ENCODE measurements around the gene HHIPL1.

Gene HHIPL1

DNA sequence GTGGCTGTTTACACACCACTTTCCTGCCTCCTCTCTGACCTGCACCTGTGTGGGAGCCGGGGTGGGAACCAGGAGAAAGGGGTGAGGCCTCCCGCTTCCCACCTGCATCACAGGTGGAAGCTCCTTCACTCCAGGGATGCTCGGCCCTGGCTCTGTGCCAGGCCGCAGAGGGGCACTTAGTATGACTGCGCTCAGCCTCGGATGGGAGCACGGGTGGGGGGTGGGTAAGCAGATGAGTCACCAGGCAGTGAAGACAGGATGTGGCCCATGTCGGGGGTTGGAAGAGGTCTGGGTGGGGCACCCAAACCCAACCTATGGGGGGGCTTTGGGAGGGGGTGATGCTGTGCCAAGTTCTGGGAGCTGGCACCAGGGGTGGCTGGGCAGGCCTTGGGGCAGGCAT lies 31.7 kb downstream of the HHIPL1 start:
- DNase-seq (ENCODE audit: low read depth) = no peak

DNA sequence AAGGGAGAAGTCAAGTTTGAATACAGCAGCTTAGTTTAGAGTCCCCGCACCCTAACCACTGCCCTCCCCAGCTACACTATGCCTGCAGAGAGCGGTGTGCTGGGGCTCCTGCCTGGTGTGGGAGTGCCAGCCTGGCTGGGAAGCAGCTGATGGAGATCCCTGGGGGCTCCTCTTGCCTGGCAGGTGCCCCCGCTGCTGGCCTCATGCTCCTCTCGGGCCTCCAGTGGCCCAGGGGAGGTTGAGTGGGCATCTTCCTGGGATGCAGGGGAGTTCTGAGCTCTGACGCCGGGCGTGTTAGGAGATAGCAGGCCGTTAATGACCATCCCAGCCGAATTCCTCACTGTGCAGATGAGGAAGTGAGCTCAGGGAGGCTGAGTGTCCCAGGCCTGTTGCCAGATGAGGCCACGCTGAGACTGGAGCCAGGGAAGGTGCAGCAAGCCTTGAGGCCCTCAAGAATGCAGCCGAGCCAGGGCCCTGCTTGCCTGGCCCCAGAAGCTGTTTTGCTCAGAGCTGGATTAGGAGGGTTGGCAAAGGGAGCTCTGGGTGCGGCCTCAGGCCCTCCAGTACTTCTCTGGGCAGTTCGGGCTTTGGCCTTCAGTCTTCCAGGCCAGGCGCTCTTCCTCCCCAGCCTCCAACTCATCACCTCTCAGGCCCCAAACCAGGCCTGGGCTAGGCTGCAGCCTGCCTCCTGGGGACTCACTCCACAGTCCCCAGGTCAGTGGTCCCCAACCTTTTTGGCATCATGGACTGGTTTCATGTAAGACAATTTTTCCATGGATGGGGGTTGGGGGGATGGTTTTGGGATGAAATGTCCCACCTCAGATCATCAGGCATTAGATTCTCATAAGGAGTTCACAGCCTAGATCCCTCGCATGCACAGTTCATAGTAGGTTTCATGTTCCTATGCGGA lies 32.6 kb downstream of the HHIPL1 start:
- DNase-seq (ENCODE audit: low read depth) = no peak

DNA sequence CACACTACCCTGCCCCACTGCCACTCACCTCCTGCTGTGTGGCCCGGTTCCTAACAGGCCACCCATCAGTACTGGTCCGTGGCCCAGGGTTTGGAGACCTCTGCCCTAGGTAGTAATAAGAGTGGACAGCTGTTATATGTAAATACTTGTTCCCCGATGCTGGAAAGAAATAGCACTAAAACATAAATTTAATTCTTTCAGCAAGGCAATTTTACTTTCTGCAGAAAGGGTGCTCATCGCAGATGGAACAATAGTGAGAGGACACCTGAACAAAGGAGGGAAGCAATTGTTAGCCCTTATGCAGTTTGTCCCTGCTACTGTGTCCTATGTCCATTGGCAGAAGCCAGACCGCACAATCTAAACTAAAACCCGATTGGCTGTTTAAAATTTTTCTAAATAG lies 33.3 kb downstream of the HHIPL1 start:
- DNase-seq (ENCODE audit: low read depth) = no peak

DNA sequence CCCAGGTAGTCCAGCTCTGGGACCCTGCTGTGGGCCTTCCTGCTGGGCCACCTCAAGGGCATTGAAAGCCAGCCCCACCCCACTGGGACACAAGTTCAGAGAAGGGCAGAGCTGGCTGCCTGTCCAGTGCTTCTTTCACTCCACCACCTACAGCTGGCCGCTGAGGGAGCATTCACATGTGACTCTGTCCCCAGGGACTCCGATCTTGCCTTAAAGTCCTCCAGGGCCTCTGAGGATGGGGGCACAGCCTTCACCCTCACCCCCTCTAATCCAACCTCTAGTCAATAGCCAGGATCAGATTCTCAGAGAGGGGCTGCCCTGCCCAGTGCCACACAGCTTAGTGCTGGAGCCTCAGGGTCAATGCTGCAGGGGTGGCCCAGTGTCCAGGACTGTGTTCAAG lies 34.2 kb downstream of the HHIPL1 start:
- DNase-seq (ENCODE audit: low read depth) = no peak

DNA sequence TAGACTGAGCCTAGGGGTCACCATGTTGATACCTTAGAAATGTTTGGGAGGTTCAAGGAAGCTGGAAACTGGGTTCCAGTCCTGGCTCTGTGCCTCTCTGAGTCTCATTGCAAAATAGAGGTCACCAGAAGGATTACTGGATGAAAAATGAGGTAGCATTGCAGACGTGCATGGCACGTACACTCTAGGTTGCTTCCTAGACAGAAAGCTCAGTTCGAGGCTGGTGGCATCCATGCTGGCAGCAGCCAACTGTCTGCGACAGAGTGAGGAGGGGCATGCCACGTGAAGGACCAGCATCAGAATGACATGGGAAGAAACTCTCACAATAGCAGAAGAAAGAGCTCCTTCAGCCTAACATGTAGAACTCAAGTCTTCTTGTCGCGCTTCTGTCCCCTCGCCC lies 34.6 kb downstream of the HHIPL1 start:
- DNase-seq (ENCODE audit: low read depth) = no peak

DNA sequence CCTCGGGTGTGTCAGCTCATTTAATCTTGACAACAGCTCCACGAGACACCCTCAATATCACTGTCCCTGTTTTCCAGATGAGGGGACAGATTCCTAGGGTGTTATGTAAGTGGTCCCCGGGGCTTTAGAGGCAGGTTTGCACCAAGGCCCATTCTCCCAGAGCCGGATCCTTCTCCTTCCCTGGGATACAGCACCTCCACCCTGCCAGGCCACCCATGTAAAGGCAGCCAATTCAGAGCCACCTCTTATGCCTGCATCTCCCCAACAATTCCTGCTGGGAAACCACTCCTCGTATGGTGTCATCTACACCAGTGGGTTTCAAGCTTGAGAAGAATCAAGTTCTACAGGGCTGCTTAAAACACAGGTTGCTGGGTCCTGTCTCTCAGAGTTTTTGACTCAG lies 35.1 kb downstream of the HHIPL1 start:
- no peak for DNase-seq (ENCODE audit: low read depth)

DNA sequence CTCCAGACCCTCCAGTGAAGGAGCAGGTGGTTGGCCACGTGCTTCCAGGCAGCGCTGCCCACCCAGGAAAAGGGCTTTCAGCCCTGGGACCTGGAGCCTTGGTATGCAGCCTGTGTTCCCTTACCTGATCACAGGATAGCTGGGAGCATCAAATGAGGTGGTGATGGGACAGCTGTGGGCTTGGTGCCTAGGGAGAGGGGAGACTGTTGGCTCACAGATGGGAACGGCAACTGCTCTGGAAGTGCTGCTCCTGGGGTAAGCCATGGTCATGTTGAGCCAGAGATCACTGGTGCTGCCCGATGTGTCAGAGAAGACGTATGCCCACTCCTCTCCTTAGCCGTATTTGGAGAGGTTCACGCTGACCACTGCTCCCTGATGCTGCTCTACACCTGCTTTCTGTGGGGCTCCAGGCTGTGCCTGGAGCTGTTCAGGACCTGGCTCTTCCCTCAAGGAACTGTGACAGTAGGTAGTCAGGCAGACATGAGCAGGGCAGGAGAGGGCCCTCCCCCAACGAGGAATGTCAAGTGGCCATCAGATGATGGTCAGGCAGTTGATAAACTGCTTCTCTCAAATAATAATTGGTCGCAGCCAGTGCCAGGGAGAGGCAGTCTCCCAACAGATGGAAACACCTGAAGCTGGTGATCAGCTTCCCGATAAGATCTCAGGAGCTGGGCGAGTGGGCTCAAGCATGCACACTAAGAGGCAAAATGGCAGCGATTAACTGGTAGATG lies 36.3 kb downstream of the HHIPL1 start:
- no peak for DNase-seq (ENCODE audit: low read depth)

DNA sequence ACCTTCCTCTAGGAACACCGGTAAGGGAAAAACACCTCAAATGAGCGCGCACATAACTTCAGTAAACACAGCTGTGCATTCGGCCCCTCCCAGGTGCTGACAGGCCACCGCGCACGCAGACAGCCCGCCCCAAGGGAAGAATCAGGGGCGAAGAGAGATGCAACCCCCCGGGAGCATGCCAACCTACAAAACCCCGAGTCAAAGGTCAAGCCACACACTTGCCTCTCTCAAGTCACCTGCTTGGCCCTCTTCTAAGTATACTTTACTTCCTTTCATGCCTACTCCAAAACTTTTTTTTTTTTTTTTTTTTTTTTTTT lies 36.9 kb downstream of the HHIPL1 start:
- DNase-seq (ENCODE audit: low read depth) = no peak

DNA sequence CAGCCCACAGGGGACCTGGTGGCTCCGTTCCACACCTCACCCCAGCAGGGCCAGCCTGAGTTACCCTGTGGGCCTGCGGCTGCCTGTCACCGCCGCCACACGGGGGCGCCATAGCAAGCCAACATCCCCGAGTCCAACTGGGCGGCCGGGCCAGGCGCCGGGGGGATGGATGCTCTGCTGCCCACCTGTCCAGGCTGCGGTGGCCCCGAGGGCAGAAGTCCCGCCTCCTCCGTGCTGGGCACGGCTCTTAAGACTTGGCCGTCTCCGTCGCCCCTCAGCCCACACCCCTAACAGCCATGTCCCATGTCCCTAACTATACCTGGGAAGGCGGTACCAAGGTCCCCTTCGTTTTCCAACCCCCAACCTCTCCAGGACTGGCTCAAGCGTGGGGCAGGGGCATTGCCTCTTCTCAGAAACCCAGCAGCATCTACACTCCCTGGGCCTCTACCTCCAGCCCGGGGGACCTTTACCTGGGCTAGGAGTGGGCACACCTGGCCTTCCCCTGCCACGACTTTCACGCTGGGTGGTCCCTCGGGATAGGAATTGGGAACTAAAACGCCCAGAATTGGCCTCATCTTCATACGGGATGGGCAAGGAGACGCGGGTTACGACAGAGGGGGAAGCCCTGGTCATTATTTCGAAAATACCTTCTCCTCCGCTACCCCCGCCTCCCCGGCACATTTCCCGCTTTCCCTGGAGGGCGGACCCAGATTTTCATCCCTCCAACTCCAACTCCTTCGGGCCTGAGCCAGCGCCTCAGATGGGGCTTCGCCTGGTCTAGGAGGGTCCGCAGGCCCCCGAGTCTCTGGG lies 38.1 kb downstream of the HHIPL1 start:
- peak; percentile 39 for DNase-seq (ENCODE audit: low read depth)

DNA sequence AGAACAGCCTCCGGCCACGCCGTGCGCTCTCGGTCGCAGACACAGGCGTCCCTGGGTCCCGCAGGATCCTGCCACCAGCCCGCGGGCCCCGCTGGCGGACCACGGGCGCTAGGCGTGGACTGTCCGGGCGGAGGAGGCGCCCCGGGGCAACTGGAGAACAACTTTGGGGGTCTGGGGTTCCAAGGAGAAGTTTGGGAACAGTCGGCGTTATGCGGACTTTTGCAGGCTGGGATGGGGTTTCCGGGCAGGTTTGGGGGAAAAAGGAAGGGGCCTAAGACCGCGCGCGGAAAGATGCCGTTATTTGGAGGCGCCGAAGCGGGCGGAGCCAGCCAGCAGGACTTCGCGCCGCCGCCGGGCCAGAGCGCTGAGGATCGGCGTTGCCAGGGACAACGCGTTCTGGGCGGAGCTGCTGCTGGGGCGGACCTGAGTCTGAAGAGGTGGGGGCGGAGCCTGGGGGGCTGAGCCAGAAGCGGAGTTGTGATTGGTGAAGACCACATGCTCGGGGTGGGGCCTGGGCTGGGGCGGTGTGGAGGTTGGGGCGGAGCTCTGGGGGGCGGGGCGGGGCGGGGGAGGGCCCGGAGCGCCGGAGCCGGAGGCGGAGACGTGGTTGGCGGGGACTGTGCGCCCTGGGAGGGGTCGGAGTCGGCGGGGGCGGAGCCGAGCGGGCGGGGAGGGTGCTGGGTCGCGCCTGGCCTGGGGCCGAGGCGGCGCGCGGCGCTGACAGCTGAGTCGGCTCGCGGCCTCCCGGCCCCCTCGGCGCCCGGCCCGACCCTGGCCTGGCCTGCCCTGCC lies 38.9 kb downstream of the HHIPL1 start, which contains the start of gene CYP46A1:
Gene CYP46A1, plus strand, starts transcription at position 680 of the 791 bp plus-strand sequence. CDS start 120 bp downstream, outside the sequence.
- peak; percentile 98 for DNase-seq (ENCODE audit: low read depth)

DNA sequence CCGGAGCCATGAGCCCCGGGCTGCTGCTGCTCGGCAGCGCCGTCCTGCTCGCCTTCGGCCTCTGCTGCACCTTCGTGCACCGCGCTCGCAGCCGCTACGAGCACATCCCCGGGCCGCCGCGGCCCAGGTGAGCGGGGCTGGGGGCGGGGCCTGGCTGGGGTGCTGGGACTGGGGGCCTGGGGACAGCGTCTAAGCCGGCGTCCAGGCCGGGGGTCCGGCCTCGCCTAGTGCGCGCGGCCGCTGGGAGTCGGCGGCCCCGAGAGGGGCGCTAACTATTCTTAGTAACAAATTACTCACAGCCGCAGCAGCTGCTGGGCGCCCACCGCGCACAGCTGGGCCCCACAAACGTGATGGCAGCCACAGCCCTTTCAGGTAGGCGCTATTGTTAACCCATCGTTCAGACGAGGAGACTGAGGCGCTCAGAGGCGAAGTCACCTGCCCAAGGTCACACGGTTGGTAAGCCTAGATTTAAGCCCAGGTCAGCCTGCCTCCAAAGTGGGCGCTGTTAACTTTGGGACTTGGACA lies 39.5 kb downstream of the HHIPL1 start:
- DNase-seq (ENCODE audit: low read depth) = no peak

DNA sequence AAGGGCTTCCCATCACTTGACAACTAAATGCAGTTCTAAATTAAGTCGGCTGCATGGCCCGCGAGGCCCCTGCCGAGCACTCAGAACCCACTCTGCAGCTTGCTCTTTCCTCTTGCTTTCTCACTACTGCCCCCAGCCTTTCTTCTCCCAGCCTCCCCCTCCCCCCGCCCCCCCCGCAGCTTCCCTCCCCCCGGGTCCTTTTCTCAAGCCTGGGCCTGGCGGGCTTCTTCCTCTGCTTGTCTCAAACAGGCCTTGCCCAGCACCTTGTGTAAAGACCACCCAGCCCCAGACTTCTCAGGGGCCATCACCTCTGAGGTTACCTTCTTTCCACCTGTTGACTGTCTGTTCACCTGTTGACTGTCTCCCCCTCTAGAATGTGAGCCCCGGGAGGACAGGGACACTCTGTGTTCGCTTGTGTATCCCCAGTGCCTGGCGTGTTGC lies 40.2 kb downstream of the HHIPL1 start:
- DNase-seq (ENCODE audit: low read depth) = no peak

DNA sequence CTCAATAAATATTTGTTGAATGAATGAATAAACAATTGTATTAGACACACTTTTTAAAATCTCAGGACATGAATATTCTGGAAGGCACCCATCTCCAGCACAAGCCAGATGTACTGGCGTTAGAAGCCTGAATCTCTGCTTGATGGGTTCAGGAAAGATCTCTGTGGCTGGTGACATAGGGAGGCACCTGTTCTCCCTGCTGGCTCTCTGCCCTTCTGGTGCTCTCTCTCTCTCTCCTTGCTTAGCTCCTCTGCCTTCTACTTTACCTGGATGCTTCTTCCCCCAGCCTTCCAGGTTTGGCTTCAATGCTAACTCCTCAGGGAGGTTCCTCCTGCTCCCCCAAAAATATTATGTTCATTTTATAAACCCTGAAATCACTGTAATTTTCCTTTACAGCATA lies 40.7 kb downstream of the HHIPL1 start:
- no peak for DNase-seq (ENCODE audit: low read depth)

DNA sequence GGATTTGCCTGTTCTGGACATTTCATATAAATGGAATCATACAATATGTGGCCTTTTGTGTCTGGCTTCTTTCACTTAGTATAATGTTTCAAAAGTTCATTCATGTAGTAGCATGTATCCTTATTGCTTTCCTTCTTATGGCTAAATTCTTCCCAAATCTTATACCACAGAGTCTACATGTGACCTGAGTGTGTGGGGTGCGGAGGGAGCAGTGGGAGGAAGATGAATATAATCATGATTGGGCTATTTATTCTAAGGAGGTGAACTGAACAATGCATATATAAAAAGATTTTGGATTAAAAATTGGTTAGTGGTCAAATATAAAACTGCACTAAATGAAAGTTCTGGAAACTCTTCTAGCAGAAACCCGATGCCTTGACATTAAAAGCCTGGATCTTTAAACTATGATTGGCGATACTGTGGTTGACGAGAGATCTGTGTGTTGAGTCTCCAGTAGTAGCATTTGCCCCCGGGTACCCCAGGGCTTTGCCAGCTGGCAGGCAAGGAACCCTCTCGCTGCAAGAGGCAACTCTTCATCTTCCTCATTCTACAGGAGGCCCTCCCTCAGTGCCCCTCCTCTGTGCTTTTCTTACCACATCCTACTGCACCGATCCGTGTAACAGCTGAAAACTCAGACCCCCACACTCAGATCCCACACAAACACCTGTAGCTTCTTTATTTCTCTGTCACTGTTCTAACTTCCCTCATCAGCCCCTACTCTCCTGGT lies 41.8 kb downstream of the HHIPL1 start:
- DNase-seq (ENCODE audit: low read depth) = no peak

DNA sequence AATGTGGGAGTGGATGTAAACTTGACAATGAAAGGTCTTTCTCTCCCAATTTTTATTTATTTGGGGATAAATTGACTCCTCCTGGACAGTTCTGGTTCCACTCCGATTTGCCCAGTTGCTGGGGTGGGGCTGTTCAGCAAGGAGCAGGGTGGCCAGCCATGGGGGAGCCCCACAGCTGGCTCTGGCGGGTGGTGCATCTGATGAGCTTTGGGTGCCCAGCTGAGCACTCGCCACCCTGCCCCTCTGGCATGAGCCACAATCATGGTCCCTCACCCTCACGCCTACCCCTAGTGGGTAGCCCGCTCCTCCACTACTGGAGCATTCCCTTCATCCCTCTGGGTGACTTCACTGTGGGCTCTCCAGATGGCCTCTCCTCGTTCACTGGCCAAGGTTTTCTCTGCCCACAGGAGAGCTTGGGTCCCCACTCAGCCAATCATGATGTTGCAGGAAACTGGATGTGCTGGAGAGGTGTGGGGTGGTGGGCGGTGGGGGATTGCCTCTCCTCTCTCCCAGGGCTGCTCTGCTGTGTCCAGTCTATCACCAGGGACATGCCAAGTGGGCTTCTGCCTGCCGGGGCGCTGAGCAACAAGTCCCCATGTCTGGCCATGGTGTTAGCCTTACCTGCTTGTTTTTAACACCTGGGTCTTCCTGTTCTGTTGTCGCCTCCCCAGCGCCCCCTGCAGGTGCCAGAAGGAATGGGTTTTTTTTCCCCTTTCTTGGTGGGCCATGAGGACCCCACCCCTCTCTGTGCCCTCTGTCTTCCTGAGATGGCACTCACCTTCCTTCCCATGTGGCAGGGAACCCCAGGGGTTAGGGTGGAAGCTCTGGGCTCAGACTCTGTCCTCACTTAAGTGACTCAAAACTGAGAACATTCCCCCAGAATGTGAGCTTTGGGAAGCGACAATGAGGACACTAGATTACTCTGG lies 42.6 kb downstream of the HHIPL1 start:
- no peak for DNase-seq (ENCODE audit: low read depth)

DNA sequence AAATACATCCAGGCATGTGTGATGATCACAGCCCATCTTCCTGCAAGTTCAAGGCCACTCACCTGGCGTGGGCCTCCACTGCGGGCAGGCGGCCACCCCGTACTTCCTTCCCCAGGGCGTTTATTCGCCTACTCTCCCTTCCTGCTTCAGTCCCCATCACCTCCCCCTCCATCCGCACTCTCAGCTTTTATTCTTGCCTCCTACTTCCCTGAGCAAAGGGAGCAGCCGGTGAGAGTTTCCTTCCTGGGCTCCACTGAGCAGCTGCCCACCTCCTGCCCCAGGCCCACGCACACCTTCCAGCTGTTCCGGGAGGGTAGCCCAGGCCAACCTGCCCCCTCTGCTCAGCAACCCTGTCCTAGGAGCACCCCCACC lies 43.3 kb downstream of the HHIPL1 start:
- no peak for DNase-seq (ENCODE audit: low read depth)

DNA sequence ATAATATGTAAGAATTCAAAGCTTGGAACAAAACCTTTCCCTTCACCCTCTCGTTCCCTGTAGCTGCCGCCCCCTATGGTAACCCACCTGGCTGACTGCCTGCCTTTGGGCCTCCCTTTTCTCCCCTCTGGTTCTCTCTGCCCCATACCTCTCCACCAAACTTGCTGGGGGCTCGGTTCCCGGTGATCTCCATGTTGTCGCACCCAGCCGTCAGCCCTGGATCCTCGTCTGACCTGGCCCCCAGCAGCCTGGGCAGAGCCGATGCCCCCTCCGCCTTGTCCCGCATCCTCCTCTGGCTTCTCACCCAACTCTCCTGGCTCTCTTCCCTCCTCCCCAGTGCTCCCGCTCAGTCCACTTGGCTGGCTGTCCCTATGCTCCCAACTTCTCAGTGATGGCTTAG lies 43.7 kb downstream of the HHIPL1 start:
- DNase-seq (ENCODE audit: low read depth) = no peak

DNA sequence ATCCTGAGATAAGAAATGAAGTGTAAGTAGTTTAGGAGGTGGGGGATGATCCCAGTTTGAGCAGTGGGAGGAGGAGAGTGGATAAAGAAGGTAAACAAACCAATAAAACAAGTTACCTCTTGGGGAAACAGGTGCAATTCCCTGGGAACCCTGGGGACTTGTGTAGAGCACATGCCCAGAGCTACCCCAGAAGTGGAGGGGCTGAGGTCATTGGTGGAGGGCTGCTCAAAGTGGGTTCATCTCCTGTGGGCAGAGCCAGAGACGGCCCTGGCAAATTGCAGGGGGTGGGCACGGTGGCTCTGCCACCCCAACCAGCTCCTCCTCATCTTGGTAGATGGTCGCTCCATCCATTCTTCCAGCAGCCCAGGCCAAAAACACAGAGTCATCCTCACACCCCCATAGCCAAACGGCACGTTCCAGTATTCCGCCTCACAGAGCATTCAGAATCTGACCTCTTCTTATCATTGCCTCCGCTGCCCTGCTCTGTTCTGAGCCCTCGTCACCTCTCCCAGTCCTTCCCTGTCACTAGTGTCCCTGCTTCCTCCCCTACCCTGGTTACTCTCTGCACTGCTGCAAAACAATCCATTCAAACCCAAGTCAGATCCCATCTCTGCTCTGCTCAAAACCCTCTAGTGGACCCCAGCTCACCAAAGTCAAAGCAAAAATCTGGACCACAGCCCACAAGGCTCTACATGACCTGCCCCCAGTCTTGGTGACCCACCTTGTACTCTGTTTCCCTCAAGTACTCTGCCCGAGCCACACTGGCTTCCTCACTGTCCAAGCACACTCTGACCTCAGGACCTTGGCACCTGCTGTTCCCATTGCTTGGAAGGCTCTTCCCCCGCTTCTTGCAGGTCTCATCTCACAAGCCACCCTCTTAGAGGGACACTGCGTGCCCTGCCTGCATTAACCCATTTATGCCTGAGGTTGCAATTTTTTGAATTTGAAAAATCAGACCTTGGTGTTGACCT lies 44.6 kb downstream of the HHIPL1 start:
- no peak for DNase-seq (ENCODE audit: low read depth)

DNA sequence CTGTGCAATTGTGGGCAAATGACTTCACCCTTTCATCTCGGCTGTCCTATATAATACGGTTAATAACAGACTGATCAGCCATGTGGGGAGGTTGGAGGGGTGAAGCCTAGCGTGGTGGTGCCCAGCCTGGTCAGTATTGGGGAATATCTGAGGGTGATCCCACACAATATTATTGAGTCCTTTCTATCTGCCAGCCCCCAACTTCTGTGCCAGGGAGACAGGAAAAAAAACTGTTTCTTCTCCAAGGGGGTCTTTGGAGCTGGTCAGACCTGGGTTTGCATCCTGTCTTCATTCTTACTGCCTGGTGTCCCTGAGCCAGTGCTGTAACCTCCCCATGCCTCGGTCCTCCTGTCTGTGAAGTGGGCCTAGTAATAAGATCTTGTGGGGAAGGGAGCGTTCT lies 45.7 kb downstream of the HHIPL1 start:
- DNase-seq (ENCODE audit: low read depth) = no peak
